Measurements from ENCODE around the gene CCDC112.
"Not testable (repeated sequence)": the region's sequence is repeated elsewhere in the genome, so short reads cannot be mapped to it uniquely, and the experiment has no call there.

Gene CCDC112

GRCh38 chr5:115257981-115258380, 38.5 kb downstream of the CCDC112 start:
- DNase-seq: no peak

GRCh38 chr5:115249379-115249778, 47.1 kb downstream of the CCDC112 start:
- not testable (repeated sequence) for DNase-seq

GRCh38 chr5:115246361-115246991, 50.0 kb downstream of the CCDC112 start:
- DNase-seq: peak in 1 of 2 donors; percentile 54

GRCh38 chr5:115243412-115243811, 53.0 kb downstream of the CCDC112 start:
- no peak for DNase-seq

- no peak for DNase-seq
Measured at GRCh38 chr5:115241881-115242642, 54.4 kb downstream of the CCDC112 start.

- no peak for DNase-seq
Measured at GRCh38 chr5:115237066-115237465, 59.4 kb downstream of the CCDC112 start.

GRCh38 chr5:115236599-115236998, 59.9 kb downstream of the CCDC112 start:
- no peak for DNase-seq

GRCh38 chr5:115231598-115231997, 64.9 kb downstream of the CCDC112 start:
- DNase-seq: no peak

GRCh38 chr5:115229606-115230005, 66.8 kb downstream of the CCDC112 start:
- DNase-seq: no peak

- no peak for DNase-seq
Measured at GRCh38 chr5:115227281-115227680, 69.2 kb downstream of the CCDC112 start.
